WTC11 (cell line): ENCODE results near the gene STX17. TPM values are rescaled to one million over a fixed set of nuclear protein-coding genes. Genes with fewer than 3 reads are reported as not detected.

ENCODE experiments used
- ATAC-seq: fragments of 200-7000 bp; cut with Tn5 transposase; 2 replicates; pipeline ENCODE4 v1.10.0; 2021; ENCODE audit warnings: mild to moderate bottlenecking, moderate library complexity
- CTCF ChIA-PET: fragments of 300-600 bp; sonication (Branson Sonifier 250); formaldehyde crosslinking; loops from one replicate; lab custom pipeline; 2021; ENCODE audit warnings: antibody characterized with exemption; lab: Charles Lee
- POLR2A ChIA-PET: fragments of 350-600 bp; sonication (Branson Sonifier 250); formaldehyde crosslinking; loops from one replicate; lab custom pipeline; 2021; ENCODE audit warnings: antibody characterized with exemption; lab: Charles Lee
- DNase-seq: peaks from one replicate; pipeline ENCODE4 v3.0.0; 2021; ENCODE audit warnings: low spot score
- H3K27ac Mint-ChIP-seq: 2 replicates; pipeline ENCODE4 v1.8.0; 2021; ENCODE audit warnings: mixed read lengths
- H3K27me3 Mint-ChIP-seq: 2 replicates; pipeline ENCODE4 v1.8.0; 2021; ENCODE audit warnings: low read depth, mild to moderate bottlenecking, moderate library complexity, mixed read lengths
- H3K36me3 Mint-ChIP-seq: 2 replicates; pipeline ENCODE4 v1.8.0; 2021; ENCODE audit warnings: mixed read lengths
- H3K4me1 Mint-ChIP-seq: 2 replicates; pipeline ENCODE4 v1.8.0; 2022; ENCODE audit warnings: mixed read lengths
- H3K4me3 Mint-ChIP-seq: 2 replicates; pipeline ENCODE4 v1.8.0; 2021; ENCODE audit warnings: mild to moderate bottlenecking, moderate library complexity, mixed read lengths
- H3K9me3 Mint-ChIP-seq: 2 replicates; pipeline ENCODE4 v1.8.0; 2021; ENCODE audit warnings: mixed read lengths
- FOXJ3 ChIP-seq: sonication (generic); formaldehyde crosslinking; IDR thresholded peaks from 2 replicates; pipeline ENCODE4 v1.9.0; 2021; ENCODE audit warnings: missing genetic modification reagents, mild to moderate bottlenecking, borderline replicate concordance
- KAT7 ChIP-seq: sonication (generic); formaldehyde crosslinking; IDR thresholded peaks from 2 replicates; pipeline ENCODE4 v1.8.1; 2023; ENCODE audit warnings: missing genetic modification reagents, mild to moderate bottlenecking, borderline replicate concordance
- NFYB ChIP-seq: sonication (generic); formaldehyde crosslinking; conservative IDR thresholded peaks from 2 replicates; pipeline ENCODE4 v1.8.0; 2022; ENCODE audit warnings: low read depth, missing genetic modification reagents
- OVOL2 ChIP-seq: fragments of 250-450 bp; sonication (Bioruptor Pico); IDR thresholded peaks from 2 replicates; pipeline ENCODE4 v1.9.0; 2021; ENCODE audit warnings: mild to moderate bottlenecking, borderline replicate concordance
- PRRX2 ChIP-seq: fragments of 250-450 bp; sonication (Bioruptor Pico); IDR thresholded peaks from 2 replicates; pipeline ENCODE4 v1.8.0; 2021; ENCODE audit warnings: mild to moderate bottlenecking
- SP1 ChIP-seq: sonication (generic); formaldehyde crosslinking; conservative IDR thresholded peaks from 2 replicates; pipeline ENCODE4 v1.8.1; 2022; ENCODE audit warnings: missing genetic modification reagents
- TCF7 ChIP-seq: sonication (generic); formaldehyde crosslinking; IDR thresholded peaks from 2 replicates; pipeline ENCODE4 v1.8.0; 2022; ENCODE audit warnings: mild to moderate bottlenecking, low read depth, missing genetic modification reagents, moderate library complexity
- ZNF219 ChIP-seq: sonication (generic); formaldehyde crosslinking; IDR thresholded peaks from 2 replicates; pipeline ENCODE4 v1.8.0; 2023; ENCODE audit warnings: missing genetic modification reagents, mild to moderate bottlenecking, borderline replicate concordance
- ZNF396 ChIP-seq: fragments of 250-450 bp; sonication (Bioruptor Pico); IDR thresholded peaks from 2 replicates; pipeline ENCODE4 v1.8.0; 2021; ENCODE audit warnings: mild to moderate bottlenecking, moderate library complexity, borderline replicate concordance
- total RNA-seq: library from RNA; stranded (reverse); gene quantifications from 3 replicates; pipeline ENCODE4 v1.2.3, GENCODE V29; 2021
- TF ChIP-seq, protein P1 (sequence below): sonication (generic); formaldehyde crosslinking; IDR thresholded peaks from 2 replicates; pipeline ENCODE4 v1.8.0; 2022; ENCODE audit warnings: missing genetic modification reagents
- TF ChIP-seq, protein P2 (sequence below): fragments of 250-450 bp; sonication (Bioruptor Pico); IDR thresholded peaks from 2 replicates; pipeline ENCODE4 v1.9.0; 2021; ENCODE audit warnings: mild to moderate bottlenecking
- TF ChIP-seq, protein P3 (sequence below): sonication (generic); formaldehyde crosslinking; IDR thresholded peaks from 2 replicates; pipeline ENCODE4 v1.8.0; 2022; ENCODE audit warnings: mild to moderate bottlenecking, missing genetic modification reagents
- TF ChIP-seq, protein P4 (sequence below): sonication (generic); formaldehyde crosslinking; IDR thresholded peaks from 2 replicates; pipeline ENCODE4 v1.8.0; 2022; ENCODE audit warnings: mild to moderate bottlenecking, missing genetic modification reagents
- TF ChIP-seq, protein P5 (sequence below): sonication (generic); formaldehyde crosslinking; conservative IDR thresholded peaks from 2 replicates; pipeline ENCODE4 v1.8.1; 2022; ENCODE audit warnings: mild to moderate bottlenecking, missing genetic modification reagents
- TF ChIP-seq, protein P6 (sequence below): sonication (generic); formaldehyde crosslinking; IDR thresholded peaks from 2 replicates; pipeline ENCODE4 v1.8.1; 2022; ENCODE audit warnings: mild to moderate bottlenecking, missing genetic modification reagents, moderate library complexity, borderline replicate concordance
- TF ChIP-seq, protein P7 (sequence below): fragments of 250-450 bp; sonication (Bioruptor Pico); IDR thresholded peaks from 2 replicates; pipeline ENCODE4 v2.1.2; 2022; ENCODE audit warnings: mild to moderate bottlenecking, moderate library complexity

STX17 gene
- total RNA-seq, 1 experiment from 2014 or later = 22.1 TPM

DNA sequence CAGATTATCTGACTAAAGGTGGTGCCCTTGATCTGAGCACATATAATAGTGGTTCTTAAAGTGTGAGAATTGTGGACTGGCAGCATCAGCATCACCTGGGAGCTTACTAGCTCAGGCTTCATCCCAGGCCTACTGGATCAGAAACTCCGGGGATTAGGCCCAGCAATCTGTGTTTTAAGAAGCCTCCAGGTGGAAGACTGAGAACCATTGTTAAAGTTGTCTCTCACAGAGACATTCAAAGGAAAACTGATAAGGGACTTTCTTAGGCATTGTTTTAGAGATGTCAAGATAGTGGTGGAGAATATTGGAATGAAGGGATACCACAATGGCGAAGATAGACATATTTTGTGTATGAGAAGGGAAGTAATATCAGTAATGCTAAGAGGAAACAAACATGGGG, 59.5 kb downstream of the STX17 start:
- no peak for ATAC-seq
- H3K9me3 Mint-ChIP-seq = no peaks in the 10 kb centered on the region

More for the DNA sequence above, 59.5 kb downstream of the STX17 start:
- no peak overlapping the region for H3K4me3 Mint-ChIP-seq
- H3K27me3 Mint-ChIP-seq = no peaks in the 10 kb centered on the region
- H3K27ac Mint-ChIP-seq = no peak overlapping the region
- H3K36me3 Mint-ChIP-seq = peaks cover 5% of the 10 kb centered on the region
- no peak for DNase-seq
- TF ChIP-seq KAT7 (CRISPR knock-in tag) (no peak), SP1 (CRISPR knock-in tag) (no peak), ZNF219 (CRISPR knock-in tag) (no peak), ZNF396 (CRISPR knock-in tag) (no peak), NFYB (CRISPR knock-in tag) (no peak), OVOL2 (no peak), PRRX2 (CRISPR knock-in tag) (no peak), FOXJ3 (no peak), TCF7 (no peak)
- TF ChIP-seq, protein P1, sequence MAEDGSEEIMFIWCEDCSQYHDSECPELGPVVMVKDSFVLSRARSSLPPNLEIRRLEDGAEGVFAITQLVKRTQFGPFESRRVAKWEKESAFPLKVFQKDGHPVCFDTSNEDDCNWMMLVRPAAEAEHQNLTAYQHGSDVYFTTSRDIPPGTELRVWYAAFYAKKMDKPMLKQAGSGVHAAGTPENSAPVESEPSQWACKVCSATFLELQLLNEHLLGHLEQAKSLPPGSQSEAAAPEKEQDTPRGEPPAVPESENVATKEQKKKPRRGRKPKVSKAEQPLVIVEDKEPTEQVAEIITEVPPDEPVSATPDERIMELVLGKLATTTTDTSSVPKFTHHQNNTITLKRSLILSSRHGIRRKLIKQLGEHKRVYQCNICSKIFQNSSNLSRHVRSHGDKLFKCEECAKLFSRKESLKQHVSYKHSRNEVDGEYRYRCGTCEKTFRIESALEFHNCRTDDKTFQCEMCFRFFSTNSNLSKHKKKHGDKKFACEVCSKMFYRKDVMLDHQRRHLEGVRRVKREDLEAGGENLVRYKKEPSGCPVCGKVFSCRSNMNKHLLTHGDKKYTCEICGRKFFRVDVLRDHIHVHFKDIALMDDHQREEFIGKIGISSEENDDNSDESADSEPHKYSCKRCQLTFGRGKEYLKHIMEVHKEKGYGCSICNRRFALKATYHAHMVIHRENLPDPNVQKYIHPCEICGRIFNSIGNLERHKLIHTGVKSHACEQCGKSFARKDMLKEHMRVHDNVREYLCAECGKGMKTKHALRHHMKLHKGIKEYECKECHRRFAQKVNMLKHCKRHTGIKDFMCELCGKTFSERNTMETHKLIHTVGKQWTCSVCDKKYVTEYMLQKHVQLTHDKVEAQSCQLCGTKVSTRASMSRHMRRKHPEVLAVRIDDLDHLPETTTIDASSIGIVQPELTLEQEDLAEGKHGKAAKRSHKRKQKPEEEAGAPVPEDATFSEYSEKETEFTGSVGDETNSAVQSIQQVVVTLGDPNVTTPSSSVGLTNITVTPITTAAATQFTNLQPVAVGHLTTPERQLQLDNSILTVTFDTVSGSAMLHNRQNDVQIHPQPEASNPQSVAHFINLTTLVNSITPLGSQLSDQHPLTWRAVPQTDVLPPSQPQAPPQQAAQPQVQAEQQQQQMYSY (CRISPR knock-in tag) = no peak
- TF ChIP-seq, protein P2, sequence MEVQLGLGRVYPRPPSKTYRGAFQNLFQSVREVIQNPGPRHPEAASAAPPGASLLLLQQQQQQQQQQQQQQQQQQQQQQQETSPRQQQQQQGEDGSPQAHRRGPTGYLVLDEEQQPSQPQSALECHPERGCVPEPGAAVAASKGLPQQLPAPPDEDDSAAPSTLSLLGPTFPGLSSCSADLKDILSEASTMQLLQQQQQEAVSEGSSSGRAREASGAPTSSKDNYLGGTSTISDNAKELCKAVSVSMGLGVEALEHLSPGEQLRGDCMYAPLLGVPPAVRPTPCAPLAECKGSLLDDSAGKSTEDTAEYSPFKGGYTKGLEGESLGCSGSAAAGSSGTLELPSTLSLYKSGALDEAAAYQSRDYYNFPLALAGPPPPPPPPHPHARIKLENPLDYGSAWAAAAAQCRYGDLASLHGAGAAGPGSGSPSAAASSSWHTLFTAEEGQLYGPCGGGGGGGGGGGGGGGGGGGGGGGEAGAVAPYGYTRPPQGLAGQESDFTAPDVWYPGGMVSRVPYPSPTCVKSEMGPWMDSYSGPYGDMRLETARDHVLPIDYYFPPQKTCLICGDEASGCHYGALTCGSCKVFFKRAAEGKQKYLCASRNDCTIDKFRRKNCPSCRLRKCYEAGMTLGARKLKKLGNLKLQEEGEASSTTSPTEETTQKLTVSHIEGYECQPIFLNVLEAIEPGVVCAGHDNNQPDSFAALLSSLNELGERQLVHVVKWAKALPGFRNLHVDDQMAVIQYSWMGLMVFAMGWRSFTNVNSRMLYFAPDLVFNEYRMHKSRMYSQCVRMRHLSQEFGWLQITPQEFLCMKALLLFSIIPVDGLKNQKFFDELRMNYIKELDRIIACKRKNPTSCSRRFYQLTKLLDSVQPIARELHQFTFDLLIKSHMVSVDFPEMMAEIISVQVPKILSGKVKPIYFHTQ (CRISPR knock-in tag) = no peak
- TF ChIP-seq, protein P3, sequence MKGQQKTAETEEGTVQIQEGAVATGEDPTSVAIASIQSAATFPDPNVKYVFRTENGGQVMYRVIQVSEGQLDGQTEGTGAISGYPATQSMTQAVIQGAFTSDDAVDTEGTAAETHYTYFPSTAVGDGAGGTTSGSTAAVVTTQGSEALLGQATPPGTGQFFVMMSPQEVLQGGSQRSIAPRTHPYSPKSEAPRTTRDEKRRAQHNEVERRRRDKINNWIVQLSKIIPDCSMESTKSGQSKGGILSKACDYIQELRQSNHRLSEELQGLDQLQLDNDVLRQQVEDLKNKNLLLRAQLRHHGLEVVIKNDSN (CRISPR knock-in tag) = no peak
- TF ChIP-seq, protein P4, sequence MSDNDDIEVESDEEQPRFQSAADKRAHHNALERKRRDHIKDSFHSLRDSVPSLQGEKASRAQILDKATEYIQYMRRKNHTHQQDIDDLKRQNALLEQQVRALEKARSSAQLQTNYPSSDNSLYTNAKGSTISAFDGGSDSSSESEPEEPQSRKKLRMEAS = no peak
- TF ChIP-seq, protein P5, sequence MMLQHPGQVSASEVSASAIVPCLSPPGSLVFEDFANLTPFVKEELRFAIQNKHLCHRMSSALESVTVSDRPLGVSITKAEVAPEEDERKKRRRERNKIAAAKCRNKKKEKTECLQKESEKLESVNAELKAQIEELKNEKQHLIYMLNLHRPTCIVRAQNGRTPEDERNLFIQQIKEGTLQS (CRISPR knock-in tag) = no peak
- TF ChIP-seq, protein P6, sequence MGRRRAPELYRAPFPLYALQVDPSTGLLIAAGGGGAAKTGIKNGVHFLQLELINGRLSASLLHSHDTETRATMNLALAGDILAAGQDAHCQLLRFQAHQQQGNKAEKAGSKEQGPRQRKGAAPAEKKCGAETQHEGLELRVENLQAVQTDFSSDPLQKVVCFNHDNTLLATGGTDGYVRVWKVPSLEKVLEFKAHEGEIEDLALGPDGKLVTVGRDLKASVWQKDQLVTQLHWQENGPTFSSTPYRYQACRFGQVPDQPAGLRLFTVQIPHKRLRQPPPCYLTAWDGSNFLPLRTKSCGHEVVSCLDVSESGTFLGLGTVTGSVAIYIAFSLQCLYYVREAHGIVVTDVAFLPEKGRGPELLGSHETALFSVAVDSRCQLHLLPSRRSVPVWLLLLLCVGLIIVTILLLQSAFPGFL (CRISPR knock-in tag) = no peak
- TF ChIP-seq, protein P7, sequence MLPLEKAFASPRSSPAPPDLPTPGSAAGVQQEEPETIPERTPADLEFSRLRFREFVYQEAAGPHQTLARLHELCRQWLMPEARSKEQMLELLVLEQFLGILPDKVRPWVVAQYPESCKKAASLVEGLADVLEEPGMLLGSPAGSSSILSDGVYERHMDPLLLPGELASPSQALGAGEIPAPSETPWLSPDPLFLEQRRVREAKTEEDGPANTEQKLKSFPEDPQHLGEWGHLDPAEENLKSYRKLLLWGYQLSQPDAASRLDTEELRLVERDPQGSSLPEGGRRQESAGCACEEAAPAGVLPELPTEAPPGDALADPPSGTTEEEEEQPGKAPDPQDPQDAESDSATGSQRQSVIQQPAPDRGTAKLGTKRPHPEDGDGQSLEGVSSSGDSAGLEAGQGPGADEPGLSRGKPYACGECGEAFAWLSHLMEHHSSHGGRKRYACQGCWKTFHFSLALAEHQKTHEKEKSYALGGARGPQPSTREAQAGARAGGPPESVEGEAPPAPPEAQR (CRISPR knock-in tag) = no peak
- CTCF ChIA-PET = no interaction called here
- peaks cover 21% of the 10 kb centered on the region for H3K4me1 Mint-ChIP-seq
- POLR2A ChIA-PET = no interaction called here
